Tibial artery (tissue), 4 donors: ENCODE results near the gene KLHL6.
"Not testable (repeated sequence)": the region's sequence is repeated elsewhere in the genome, so short reads cannot be mapped to it uniquely, and the experiment has no call there.

ENCODE experiments used
- DNase-seq, 2 donors: peaks; one replicate each; pipeline ENCODE4 v3.0.0-alpha.2; 2019
- H3K27ac ChIP-seq, 2 donors: fragments of 200-600 bp; sonication (generic) in 1 of 2; 1 replicate in 1 of 2; 2 replicates in 1 of 2; pipeline ENCODE4 v1.5.1; 2018 to 2019; ENCODE audit warnings: mild to moderate bottlenecking in 1 of 2
- H3K27me3 ChIP-seq, 2 donors: fragments of 200-600 bp; sonication (generic) in 1 of 2; one replicate each; pipeline versions ENCODE4 v1.5.1 to v1.6.0; 2016 to 2019
- H3K36me3 ChIP-seq, 3 donors: fragments of 200-600 bp; sonication (generic) in 2 of 3; one replicate each; pipeline ENCODE4 v1.5.1; 2016 to 2019; ENCODE audit warnings: mild to moderate bottlenecking in 2 of 3
- H3K4me1 ChIP-seq, 4 donors: fragments of 200-600 bp; sonication (generic) in 2 of 4; 1 replicate in 3 of 4; 2 replicates in 1 of 4; pipeline ENCODE4 v1.5.1; 2016 to 2019
- H3K4me3 ChIP-seq, 2 donors: fragments of 200-600 bp; sonication (generic) in 1 of 2; 1 replicate in 1 of 2; 2 replicates in 1 of 2; pipeline ENCODE4 v1.5.1; 2018 to 2019; ENCODE audit warnings: mild to moderate bottlenecking in 2 of 2
- H3K9me3 ChIP-seq, 3 donors: fragments of 200-600 bp; sonication (generic) in 1 of 3; one replicate each; pipeline ENCODE4 v1.5.1; 2016 to 2019
- intact Hi-C: fragments of 100-400 bp; cut with DNase I; formaldehyde crosslinking; loops from one replicate; pipeline ENCODE4 v1.15.0; 2023; ENCODE audit warnings: low total_unique reads
- TF ChIP-seq, protein P1 (sequence below), 2 experiments: fragments of 200-600 bp in 1 of 2; fragments of 450-650 bp in 1 of 2; IDR thresholded peaks; one replicate each; pipeline ENCODE4 v1.5.1; 2017 to 2019; ENCODE audit warnings: antibody characterized with exemption in 2 of 2, mild to moderate bottlenecking in 1 of 2, moderate library complexity in 1 of 2

KLHL6 gene

DNA sequence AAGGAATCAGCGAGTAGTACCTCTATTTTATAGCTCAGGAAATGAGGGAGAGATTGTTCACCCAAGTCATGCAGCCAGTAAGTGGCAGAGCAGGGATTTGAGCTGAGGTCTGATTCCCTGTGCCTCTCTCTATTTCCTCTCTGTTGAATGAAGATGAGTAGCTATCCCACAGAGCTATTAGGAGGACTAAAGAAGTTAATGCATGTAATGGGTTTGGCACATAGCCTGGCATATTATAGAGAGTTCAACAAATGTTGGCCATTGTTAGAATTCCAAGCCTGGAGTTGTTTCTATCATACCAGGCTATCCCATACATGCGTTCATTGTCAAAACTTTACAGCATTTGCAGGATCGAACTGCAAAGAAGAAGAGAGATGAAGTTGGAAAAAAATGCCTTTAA is 21.8 kb upstream of the KLHL6 start:
- H3K36me3 ChIP-seq, result no peaks in the 10 kb centered on the region
- no peak overlapping the region for H3K27ac ChIP-seq
- H3K9me3 ChIP-seq, result no peaks in the 10 kb centered on the region
- no peak for DNase-seq
- H3K4me1 ChIP-seq, result no peaks in the 10 kb centered on the region
- TF ChIP-seq, protein P1, sequence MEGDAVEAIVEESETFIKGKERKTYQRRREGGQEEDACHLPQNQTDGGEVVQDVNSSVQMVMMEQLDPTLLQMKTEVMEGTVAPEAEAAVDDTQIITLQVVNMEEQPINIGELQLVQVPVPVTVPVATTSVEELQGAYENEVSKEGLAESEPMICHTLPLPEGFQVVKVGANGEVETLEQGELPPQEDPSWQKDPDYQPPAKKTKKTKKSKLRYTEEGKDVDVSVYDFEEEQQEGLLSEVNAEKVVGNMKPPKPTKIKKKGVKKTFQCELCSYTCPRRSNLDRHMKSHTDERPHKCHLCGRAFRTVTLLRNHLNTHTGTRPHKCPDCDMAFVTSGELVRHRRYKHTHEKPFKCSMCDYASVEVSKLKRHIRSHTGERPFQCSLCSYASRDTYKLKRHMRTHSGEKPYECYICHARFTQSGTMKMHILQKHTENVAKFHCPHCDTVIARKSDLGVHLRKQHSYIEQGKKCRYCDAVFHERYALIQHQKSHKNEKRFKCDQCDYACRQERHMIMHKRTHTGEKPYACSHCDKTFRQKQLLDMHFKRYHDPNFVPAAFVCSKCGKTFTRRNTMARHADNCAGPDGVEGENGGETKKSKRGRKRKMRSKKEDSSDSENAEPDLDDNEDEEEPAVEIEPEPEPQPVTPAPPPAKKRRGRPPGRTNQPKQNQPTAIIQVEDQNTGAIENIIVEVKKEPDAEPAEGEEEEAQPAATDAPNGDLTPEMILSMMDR (IDR thresholded peaks at IDR 0.05), result no peak
- H3K4me3 ChIP-seq, result no peak overlapping the region
- peaks cover 0 to 3% of the 10 kb centered on the region in 2 donors for H3K27me3 ChIP-seq
- intact Hi-C loops, result no loop called here

DNA sequence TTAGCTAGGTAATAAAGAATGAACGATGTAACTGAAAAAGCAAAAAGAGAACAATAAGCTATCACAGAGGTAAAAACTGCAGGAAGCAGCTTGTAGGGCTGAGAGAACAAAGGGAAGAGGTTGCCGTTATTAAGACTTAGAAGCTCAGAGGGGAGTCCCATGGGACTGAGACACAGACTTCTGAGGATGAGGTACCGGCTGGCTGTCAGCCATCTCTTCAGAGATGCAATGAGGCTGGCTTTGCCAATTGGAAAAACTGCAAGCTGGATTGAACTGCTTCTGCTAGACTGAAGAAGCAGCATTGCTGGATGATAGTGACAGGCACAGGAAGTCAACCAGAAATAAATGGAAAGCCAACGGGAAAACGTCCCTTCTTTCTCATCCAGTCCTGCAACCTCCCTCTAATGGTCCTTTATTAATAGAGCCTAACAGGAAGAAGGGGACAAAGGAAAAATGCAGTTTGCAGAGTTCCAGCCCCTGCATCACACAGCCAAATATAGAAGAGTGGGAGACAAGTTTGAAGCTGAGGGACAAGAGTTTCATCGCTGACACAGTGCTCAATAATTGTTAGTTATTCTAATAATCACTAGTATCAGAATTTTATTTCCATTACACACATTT is 21.1 kb upstream of the KLHL6 start:
- intact Hi-C loops, result no loop called here
- peaks cover 0 to 3% of the 10 kb centered on the region in 2 donors for H3K27me3 ChIP-seq
- DNase-seq, result no peak

DNA sequence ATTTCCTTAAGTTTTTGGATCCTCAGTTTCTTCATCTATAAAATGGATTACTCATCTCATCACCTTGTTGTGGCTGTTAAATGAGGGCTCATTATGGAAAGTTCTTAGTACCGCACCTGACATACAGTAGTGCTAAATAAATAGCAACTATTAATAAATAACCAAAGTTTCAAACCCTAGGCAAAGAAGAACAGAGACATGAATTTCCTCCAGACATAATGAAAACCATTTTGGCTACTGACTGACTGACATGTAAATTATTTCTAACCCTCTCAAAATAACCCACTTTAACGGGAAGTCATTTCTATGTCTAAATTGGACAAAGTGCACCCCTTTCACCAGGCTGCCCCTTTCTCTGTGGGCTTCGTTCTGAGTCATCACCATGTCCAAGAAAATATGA is 17.4 kb upstream of the KLHL6 start:
- TF ChIP-seq, protein P1 (IDR thresholded peaks at IDR 0.05), result no peak
- DNase-seq, result no peak

More for the DNA sequence above, 21.1 kb upstream of the KLHL6 start:
- TF ChIP-seq, protein P1 (IDR thresholded peaks at IDR 0.05), result no peak
- Histone ChIP-seq H3K27ac (no peak overlapping the region), H3K4me3 (no peak overlapping the region), H3K4me1 (no peaks in the 10 kb centered on the region), H3K36me3 (no peaks in the 10 kb centered on the region), H3K9me3 (no peaks in the 10 kb centered on the region)

DNA sequence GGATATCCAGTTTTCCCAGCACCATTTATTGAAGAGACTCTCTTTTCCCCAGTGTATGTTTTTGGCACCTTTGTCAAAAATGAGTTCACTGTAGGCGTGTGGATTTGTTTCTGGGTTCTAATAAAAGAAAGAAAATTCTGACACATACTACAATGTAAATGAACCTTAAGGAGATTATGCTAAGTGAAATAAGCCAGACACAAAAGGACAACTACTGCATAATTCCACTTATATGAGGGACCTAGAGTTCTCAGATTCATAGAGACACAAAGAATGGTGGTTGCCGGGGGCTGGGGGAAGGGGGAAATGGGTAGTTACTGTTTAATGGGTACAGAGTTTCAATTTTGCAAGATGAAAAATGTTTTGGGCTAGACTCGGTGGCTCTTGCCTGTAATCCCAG is 14.7 kb upstream of the KLHL6 start:
- intact Hi-C loops, H3K27me3 ChIP-seq, H3K36me3 ChIP-seq, H3K4me3 ChIP-seq, H3K27ac ChIP-seq, H3K4me1 ChIP-seq, H3K9me3 ChIP-seq, DNase-seq: not testable (repeated sequence)

More for the DNA sequence above, 17.4 kb upstream of the KLHL6 start:
- Histone ChIP-seq H3K4me3 (no peak overlapping the region), H3K4me1 (no peaks in the 10 kb centered on the region), H3K27ac (no peak overlapping the region), H3K27me3 (no peaks in the 10 kb centered on the region), H3K36me3 (no peaks in the 10 kb centered on the region), H3K9me3 (no peaks in the 10 kb centered on the region)
- intact Hi-C loops, result no loop called here

DNA sequence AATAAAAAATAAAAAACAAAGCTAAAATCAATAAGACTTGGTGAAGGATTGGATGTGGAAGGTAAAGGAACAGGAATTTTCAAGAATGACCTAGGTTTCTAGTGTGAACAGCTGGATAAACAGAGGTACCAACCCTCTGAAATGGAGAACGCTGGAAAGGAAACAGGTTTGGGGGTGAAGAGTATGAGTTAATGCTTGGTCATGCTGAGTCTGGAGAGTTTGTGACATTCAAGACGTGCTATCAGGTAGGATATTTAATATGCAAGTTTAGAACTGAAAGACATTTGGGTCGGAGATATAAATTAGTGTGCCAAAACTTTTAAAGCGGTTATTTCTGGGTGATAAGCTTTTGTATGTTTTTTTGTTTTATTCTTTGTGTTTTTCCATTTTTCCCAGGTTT is 11.4 kb upstream of the KLHL6 start:
- TF ChIP-seq, protein P1 (IDR thresholded peaks at IDR 0.05), result no peak
- Histone ChIP-seq H3K27ac (no peak overlapping the region), H3K36me3 (no peaks in the 10 kb centered on the region), H3K4me3 (no peak overlapping the region), H3K4me1 (no peaks in the 10 kb centered on the region), H3K27me3 (no peaks in the 10 kb centered on the region), H3K9me3 (no peaks in the 10 kb centered on the region)
- no peak for DNase-seq
- intact Hi-C loops, result no loop called here

DNA sequence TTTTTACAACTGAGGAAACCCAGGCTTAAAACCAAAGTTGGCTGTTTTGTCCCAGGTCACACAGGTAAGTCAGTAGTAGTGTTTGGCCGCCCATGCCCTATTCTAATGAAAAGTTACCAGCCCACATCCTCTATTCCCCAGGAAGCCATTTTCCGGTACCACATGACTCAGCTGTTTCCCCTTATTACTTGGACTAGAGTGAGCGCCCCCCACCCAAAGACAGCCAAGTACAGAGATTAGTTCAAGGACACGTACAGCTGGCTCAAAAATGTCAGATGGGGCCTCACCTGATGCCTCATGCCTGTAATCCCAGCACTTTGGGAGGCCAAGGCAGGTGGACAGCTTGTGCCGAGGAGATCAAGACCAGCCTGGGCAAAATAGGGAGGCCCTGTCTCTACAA is 8.5 kb upstream of the KLHL6 start:
- DNase-seq, result no peak
- Histone ChIP-seq H3K9me3 (no peaks in the 10 kb centered on the region), H3K36me3 (no peaks in the 10 kb centered on the region), H3K27ac (no peak overlapping the region), H3K27me3 (no peaks in the 10 kb centered on the region), H3K4me3 (no peak overlapping the region), H3K4me1 (no peaks in the 10 kb centered on the region)
- TF ChIP-seq, protein P1 (IDR thresholded peaks at IDR 0.05), result no peak
- intact Hi-C loops, result no loop called here
